ENCODE results near the gene OSBPL8.

OSBPL8 gene

DNA sequence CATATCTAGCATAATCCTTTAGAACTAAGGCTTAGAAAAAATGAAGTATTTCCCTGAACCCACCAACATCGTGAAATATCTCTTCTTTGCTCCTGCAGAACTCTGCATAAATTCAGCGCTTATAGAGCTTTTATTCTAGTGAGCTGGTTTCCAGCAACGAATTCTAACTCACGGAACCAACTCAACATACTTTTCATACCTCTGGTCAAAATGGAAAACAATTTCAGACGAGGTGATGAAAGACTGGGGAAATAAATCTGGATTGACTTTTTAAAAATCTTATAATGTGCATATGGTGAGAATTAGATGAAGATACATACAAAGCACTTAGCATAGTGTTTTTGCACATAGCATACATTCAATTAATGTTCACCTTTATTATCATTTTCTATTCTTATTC lies 148.8 kb downstream of the OSBPL8 start:
- no peak for DNase-seq (ENCODE audit: low read depth)
- H3K4me3 ChIP-seq (ENCODE audit: low read length) = no peak overlapping the region
- no peak for TF ChIP-seq CTCF (conservative IDR thresholded peaks at IDR 0.05; ENCODE audit: low read depth, low read length)

- TF ChIP-seq CTCF (conservative IDR thresholded peaks at IDR 0.05; ENCODE audit: low read depth, low read length) = no peak
- no peak overlapping the region for H3K4me3 ChIP-seq (ENCODE audit: low read length)
- no peak for DNase-seq (ENCODE audit: low read depth)
Observed at GRCh38 chr12:76410371-76410770, 149.2 kb downstream of the OSBPL8 start.

- no peak overlapping the region for H3K4me3 ChIP-seq (ENCODE audit: low read length)
- DNase-seq (ENCODE audit: low read depth) = no peak
- TF ChIP-seq CTCF (conservative IDR thresholded peaks at IDR 0.05; ENCODE audit: low read depth, low read length) = no peak
Observed at GRCh38 chr12:76409074-76409473, 150.5 kb downstream of the OSBPL8 start.

DNA sequence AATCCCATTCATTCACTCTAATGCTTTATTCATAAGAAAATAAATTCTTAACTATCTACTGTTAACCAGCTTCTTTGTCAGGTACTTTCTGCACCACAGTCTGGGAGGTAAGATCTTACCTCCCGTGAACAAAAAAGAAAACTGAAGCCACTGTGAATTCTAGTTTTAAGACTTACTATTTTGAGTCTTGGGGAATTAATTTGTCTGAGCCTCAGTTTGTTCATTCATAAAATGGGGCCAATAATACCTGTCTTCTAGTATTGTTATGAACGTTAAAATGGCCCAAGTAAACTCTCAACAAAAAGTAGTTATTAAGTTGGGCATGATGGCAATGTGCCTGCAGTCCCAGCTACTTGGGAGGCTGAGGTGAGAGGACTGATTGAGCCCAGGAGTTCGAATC lies 151.9 kb downstream of the OSBPL8 start:
- H3K4me3 ChIP-seq (ENCODE audit: low read length) = no peak overlapping the region
- TF ChIP-seq CTCF (conservative IDR thresholded peaks at IDR 0.05; ENCODE audit: low read depth, low read length) = no peak
- no peak for DNase-seq (ENCODE audit: low read depth)

- no peak for DNase-seq (ENCODE audit: low read depth)
- no peak for TF ChIP-seq CTCF (conservative IDR thresholded peaks at IDR 0.05; ENCODE audit: low read depth, low read length)
- no peak overlapping the region for H3K4me3 ChIP-seq (ENCODE audit: low read length)
Observed at GRCh38 chr12:76402259-76402658, 157.3 kb downstream of the OSBPL8 start.

GRCh38 chr12:76400136-76400535 lies 159.4 kb downstream of the OSBPL8 start:
- H3K4me3 ChIP-seq (ENCODE audit: low read length) = no peak overlapping the region
- TF ChIP-seq CTCF (conservative IDR thresholded peaks at IDR 0.05; ENCODE audit: low read depth, low read length) = no peak
- DNase-seq (ENCODE audit: low read depth) = no peak

DNA sequence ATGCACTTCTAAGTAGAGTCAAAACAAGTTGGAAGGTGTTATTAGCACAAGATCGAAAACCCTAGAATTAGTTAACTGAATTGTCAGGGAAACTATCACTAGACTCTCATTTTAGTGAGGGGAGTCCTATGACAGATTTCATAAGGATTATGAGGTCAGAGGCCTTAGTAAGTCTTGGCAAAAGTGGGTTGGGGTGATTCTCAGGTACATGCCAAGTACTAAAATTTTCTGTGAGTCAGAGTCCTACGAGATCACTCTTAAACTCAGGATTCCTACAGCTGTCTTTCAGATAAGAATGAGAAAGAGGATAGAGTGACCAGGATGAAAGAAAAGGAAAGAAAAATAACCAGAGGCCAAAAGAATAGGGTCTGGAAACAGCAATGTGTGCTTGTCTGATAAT lies 160.5 kb downstream of the OSBPL8 start:
- no peak for DNase-seq (ENCODE audit: low read depth)
- no peak overlapping the region for H3K4me3 ChIP-seq (ENCODE audit: low read length)
- no peak for TF ChIP-seq CTCF (conservative IDR thresholded peaks at IDR 0.05; ENCODE audit: low read depth, low read length)

All from retinal pigment epithelial cell (primary cell).